NCI-H1417 (cell line): ENCODE measurements around the gene CC2D2A.

ENCODE experiments used
- DNase-seq, 3 experiments: peaks; one replicate each; lab custom pipeline; 2025; lab: John Stamatoyannopoulos, UW

Gene CC2D2A

GRCh38 chr4:15466596-15466995 is 3.1 kb upstream of the CC2D2A start:
- DNase-seq: no peak

- no peak for DNase-seq
Observed at GRCh38 chr4:15470128-15470475, 420 bp downstream of the CC2D2A start.

GRCh38 chr4:15476396-15476795 is 6.7 kb downstream of the CC2D2A start:
- no peak for DNase-seq

- DNase-seq: no peak
Observed at GRCh38 chr4:15478724-15479088, 9.0 kb downstream of the CC2D2A start.

- DNase-seq: peak; percentile 54 to 76 (median 68)
Observed at GRCh38 chr4:15479089-15479912, 9.6 kb downstream of the CC2D2A start.

GRCh38 chr4:15479913-15480185 is 10.2 kb downstream of the CC2D2A start:
- DNase-seq: no peak

- no peak for DNase-seq
Observed at GRCh38 chr4:15481961-15482745, 12.5 kb downstream of the CC2D2A start.

- no peak for DNase-seq
Observed at GRCh38 chr4:15482842-15483241, 13.2 kb downstream of the CC2D2A start.

GRCh38 chr4:15488136-15488535 is 18.5 kb downstream of the CC2D2A start:
- DNase-seq: no peak

GRCh38 chr4:15488658-15489470 is 19.2 kb downstream of the CC2D2A start:
- no peak for DNase-seq

- no peak for DNase-seq
Observed at GRCh38 chr4:15489551-15489950, 19.9 kb downstream of the CC2D2A start.

GRCh38 chr4:15493411-15493810 is 23.7 kb downstream of the CC2D2A start:
- no peak for DNase-seq

- no peak for DNase-seq
Observed at GRCh38 chr4:15495621-15496020, 25.9 kb downstream of the CC2D2A start.

GRCh38 chr4:15498356-15498755 is 28.7 kb downstream of the CC2D2A start:
- DNase-seq: peak in 1 of 3 experiments; percentile 9

GRCh38 chr4:15500701-15501100 is 31.0 kb downstream of the CC2D2A start:
- no peak for DNase-seq

- DNase-seq: no peak
Observed at GRCh38 chr4:15501941-15502340, 32.3 kb downstream of the CC2D2A start.

- DNase-seq: no peak
Observed at GRCh38 chr4:15502384-15502783, 32.7 kb downstream of the CC2D2A start.

GRCh38 chr4:15504041-15504440 is 34.4 kb downstream of the CC2D2A start:
- no peak for DNase-seq

- no peak for DNase-seq
Observed at GRCh38 chr4:15506464-15506863, 36.8 kb downstream of the CC2D2A start.

- DNase-seq: no peak
Observed at GRCh38 chr4:15507679-15508078, 38.0 kb downstream of the CC2D2A start.

- no peak for DNase-seq
Observed at GRCh38 chr4:15510961-15511360, 41.3 kb downstream of the CC2D2A start.

GRCh38 chr4:15513545-15513944 is 43.9 kb downstream of the CC2D2A start:
- no peak for DNase-seq

- DNase-seq: no peak
Observed at GRCh38 chr4:15515106-15515505, 45.4 kb downstream of the CC2D2A start.
